Fibroblast of lung (primary cell): ENCODE results near the gene SLC2A5.

Experiments
- EZH2 ChIP-seq: IDR thresholded peaks from 2 replicates; pipeline ENCODE4 v1.5.1; 2012; ENCODE audit warnings: low read length, control low read depth, mild to moderate bottlenecking; ENCODE audit errors: missing control alignments
- TF ChIP-seq, protein P1 (sequence below), 2 donors: IDR thresholded peaks in 1 of 2; conservative IDR thresholded peaks in 1 of 2; 1 replicate in 1 of 2; 2 replicates in 1 of 2; pipeline ENCODE4 v1.5.1; 2011 to 2012; ENCODE audit warnings: low read length in 2 of 2, control low read depth in 1 of 2, inconsistent platforms in 1 of 2, low read depth in 1 of 2, mild to moderate bottlenecking in 1 of 2

DNA sequence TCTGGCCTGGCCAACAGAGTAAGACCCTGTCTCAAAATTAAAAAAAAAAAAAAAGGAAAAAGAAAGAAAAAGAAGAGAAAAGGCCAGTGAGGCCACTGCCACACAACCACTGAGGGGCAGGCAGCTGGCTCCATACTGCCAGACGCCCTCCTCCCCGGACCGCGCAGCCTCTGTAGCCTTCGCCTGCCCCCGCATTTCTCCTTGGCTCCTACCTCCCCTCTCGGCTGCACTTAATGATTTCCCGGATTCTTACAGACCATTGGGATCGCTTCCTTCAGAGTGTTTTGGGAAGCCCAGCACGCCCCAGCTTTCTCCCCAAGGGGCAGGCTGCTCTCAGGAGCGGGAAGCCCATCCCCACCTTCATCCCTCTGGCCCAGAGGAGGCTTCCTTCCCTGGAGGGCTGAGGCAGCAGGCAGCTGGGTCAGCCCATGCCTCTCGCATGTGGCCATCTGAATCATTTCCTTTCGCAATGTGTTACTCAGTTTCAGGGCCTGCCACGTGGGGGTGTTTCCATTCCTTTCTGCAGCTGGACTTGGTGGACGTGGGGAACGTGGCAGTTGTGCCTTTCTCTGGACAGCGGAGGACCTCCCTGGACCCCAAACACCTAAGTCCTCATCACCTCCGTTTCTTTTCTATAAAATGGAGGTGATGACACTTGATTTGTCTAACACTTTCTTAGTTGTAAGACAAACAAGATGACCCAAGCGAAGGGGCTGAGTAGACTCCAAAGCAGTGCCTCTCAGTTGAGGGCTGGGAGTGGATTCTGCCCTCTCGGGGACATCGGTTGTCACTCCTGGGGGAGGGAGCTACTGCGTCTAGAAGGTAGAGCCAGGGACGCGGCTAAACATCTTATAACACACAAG lies 2.3 kb downstream of the SLC2A5 start:
- TF ChIP-seq, protein P1, sequence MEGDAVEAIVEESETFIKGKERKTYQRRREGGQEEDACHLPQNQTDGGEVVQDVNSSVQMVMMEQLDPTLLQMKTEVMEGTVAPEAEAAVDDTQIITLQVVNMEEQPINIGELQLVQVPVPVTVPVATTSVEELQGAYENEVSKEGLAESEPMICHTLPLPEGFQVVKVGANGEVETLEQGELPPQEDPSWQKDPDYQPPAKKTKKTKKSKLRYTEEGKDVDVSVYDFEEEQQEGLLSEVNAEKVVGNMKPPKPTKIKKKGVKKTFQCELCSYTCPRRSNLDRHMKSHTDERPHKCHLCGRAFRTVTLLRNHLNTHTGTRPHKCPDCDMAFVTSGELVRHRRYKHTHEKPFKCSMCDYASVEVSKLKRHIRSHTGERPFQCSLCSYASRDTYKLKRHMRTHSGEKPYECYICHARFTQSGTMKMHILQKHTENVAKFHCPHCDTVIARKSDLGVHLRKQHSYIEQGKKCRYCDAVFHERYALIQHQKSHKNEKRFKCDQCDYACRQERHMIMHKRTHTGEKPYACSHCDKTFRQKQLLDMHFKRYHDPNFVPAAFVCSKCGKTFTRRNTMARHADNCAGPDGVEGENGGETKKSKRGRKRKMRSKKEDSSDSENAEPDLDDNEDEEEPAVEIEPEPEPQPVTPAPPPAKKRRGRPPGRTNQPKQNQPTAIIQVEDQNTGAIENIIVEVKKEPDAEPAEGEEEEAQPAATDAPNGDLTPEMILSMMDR (conservative IDR thresholded peaks at IDR 0.05 in 1 of 2, IDR thresholded peaks at IDR 0.05 in 1 of 2; ENCODE audit: low read depth in 1 of 2, low read length in 2 of 2) = peak; percentile 9 to 20
- TF ChIP-seq EZH2 = no peak
